DND-41 (cell line): ENCODE measurements around the gene NAGA.

Source experiments
- ATAC-seq: fragments of 200-7000 bp; cut with Tn5 transposase; 3 replicates; pipeline ENCODE4 v1.9.1; 2021; ENCODE audit warnings: low read depth; ENCODE audit not compliant: insufficient read depth
- DNase-seq: peaks from one replicate; pipeline ENCODE4 v3.0.0-alpha.2; 2020
- H2AFZ ChIP-seq: 2 replicates; pipeline ENCODE4 v1.6.0; 2012; ENCODE audit warnings: low read depth, low read length
- H3K27ac ChIP-seq: 2 replicates; pipeline ENCODE4 v1.5.1; 2012; ENCODE audit warnings: low read length, inconsistent platforms
- H3K27me3 ChIP-seq: fragments of 200-600 bp; sonication (generic); 2 replicates; pipeline ENCODE4 v1.6.0; 2012; ENCODE audit warnings: low read length, mild to moderate bottlenecking, inconsistent platforms; ENCODE audit not compliant: insufficient read depth, poor library complexity
- H3K36me3 ChIP-seq: 2 replicates; pipeline ENCODE4 v1.5.1; 2012; ENCODE audit warnings: low read length, inconsistent platforms; ENCODE audit not compliant: insufficient read depth
- H3K4me1 ChIP-seq: 2 replicates; pipeline ENCODE4 v1.5.1; 2012; ENCODE audit warnings: mild to moderate bottlenecking, low read length; ENCODE audit not compliant: insufficient read depth
- H3K4me2 ChIP-seq: 2 replicates; pipeline ENCODE4 v1.6.0; 2012; ENCODE audit warnings: mild to moderate bottlenecking, moderate library complexity, low read length, inconsistent platforms; ENCODE audit not compliant: insufficient read depth
- H3K4me3 ChIP-seq, 2 experiments: fragments of 200-600 bp in 1 of 2; shearing (Covaris generic) in 1 of 2; 2 replicates each; pipeline ENCODE4 v1.5.1; 2012 to 2016; ENCODE audit warnings: inconsistent platforms in 2 of 2, low read length in 2 of 2, mild to moderate bottlenecking in 2 of 2, low read depth in 1 of 2, moderate library complexity in 1 of 2
- H3K79me2 ChIP-seq: 2 replicates; pipeline ENCODE4 v1.6.0; 2012; ENCODE audit warnings: low read length, inconsistent platforms; ENCODE audit not compliant: insufficient read depth
- H3K9ac ChIP-seq: 2 replicates; pipeline ENCODE4 v1.6.0; 2012; ENCODE audit warnings: low read depth, mild to moderate bottlenecking, inconsistent platforms, low read length, moderate library complexity
- H3K9me3 ChIP-seq: 2 replicates; pipeline ENCODE4 v1.5.1; 2012; ENCODE audit warnings: low read length, moderate library complexity, mild to moderate bottlenecking, inconsistent platforms; ENCODE audit not compliant: insufficient read depth, severe bottlenecking
- H4K20me1 ChIP-seq: 2 replicates; pipeline ENCODE4 v1.6.0; 2012; ENCODE audit warnings: low read length; ENCODE audit not compliant: insufficient read depth
- CTCF ChIP-seq: IDR thresholded peaks from 2 replicates; pipeline ENCODE4 v1.5.1; 2012; ENCODE audit warnings: borderline replicate concordance, low read length, moderate library complexity, mild to moderate bottlenecking; ENCODE audit not compliant: poor library complexity, severe bottlenecking; ENCODE audit errors: extremely low read depth
- EZH2 ChIP-seq: IDR thresholded peaks from 3 replicates; pipeline ENCODE4 v1.6.1; 2012; ENCODE audit warnings: borderline replicate concordance, low read depth, mild to moderate bottlenecking, moderate library complexity, low read length, inconsistent platforms; ENCODE audit not compliant: severe bottlenecking

Gene NAGA

GRCh38 chr22:42022162-42022847, 48.3 kb downstream of the NAGA start:
- no peak overlapping the region for H2AFZ ChIP-seq
- no peak overlapping the region for H3K27ac ChIP-seq
- no peak for ATAC-seq
- H4K20me1 ChIP-seq, result no peaks in the 10 kb centered on the region
- H3K4me2 ChIP-seq, result no peak overlapping the region
- no peak overlapping the region for H3K9ac ChIP-seq
- no peaks in the 10 kb centered on the region for H3K36me3 ChIP-seq
- no peaks in the 10 kb centered on the region for H3K27me3 ChIP-seq
- H3K4me1 ChIP-seq, result no peaks in the 10 kb centered on the region
- no peaks in the 10 kb centered on the region for H3K9me3 ChIP-seq
- DNase-seq, result no peak
- no peaks in the 10 kb centered on the region for H3K79me2 ChIP-seq
- TF ChIP-seq CTCF, result no peak
- no peak for TF ChIP-seq EZH2
- H3K4me3 ChIP-seq, result no peak overlapping the region

- DNase-seq, result no peak
Measured at GRCh38 chr22:42021571-42021970, 49.0 kb downstream of the NAGA start.

GRCh38 chr22:42018224-42018623, 52.4 kb downstream of the NAGA start:
- H4K20me1 ChIP-seq, result no peaks in the 10 kb centered on the region
- ATAC-seq (no peak), DNase-seq (no peak)
- no peak overlapping the region for H3K4me3 ChIP-seq
- H3K4me2 ChIP-seq, result no peak overlapping the region
- H3K79me2 ChIP-seq, result no peaks in the 10 kb centered on the region
- H3K4me1 ChIP-seq, result no peaks in the 10 kb centered on the region
- no peak for TF ChIP-seq EZH2
- H2AFZ ChIP-seq, result no peak overlapping the region
- H3K27ac ChIP-seq, result no peak overlapping the region
- H3K27me3 ChIP-seq, result peaks cover 2% of the 10 kb centered on the region
- no peaks in the 10 kb centered on the region for H3K9me3 ChIP-seq
- H3K36me3 ChIP-seq, result no peaks in the 10 kb centered on the region
- H3K9ac ChIP-seq, result no peak overlapping the region

More at GRCh38 chr22:42021571-42021970, 49.0 kb downstream of the NAGA start:
- Histone ChIP-seq H4K20me1 (no peaks in the 10 kb centered on the region), H3K27ac (no peak overlapping the region), H3K9ac (no peak overlapping the region), H3K36me3 (no peaks in the 10 kb centered on the region), H3K4me3 (no peak overlapping the region), H3K79me2 (no peaks in the 10 kb centered on the region), H3K4me1 (no peaks in the 10 kb centered on the region), H3K9me3 (no peaks in the 10 kb centered on the region), H3K4me2 (no peak overlapping the region), H2AFZ (no peak overlapping the region), H3K27me3 (peaks cover 2% of the 10 kb centered on the region)
- no peak for ATAC-seq
- TF ChIP-seq CTCF, result no peak
- no peak for TF ChIP-seq EZH2

- Histone ChIP-seq H3K79me2 (no peaks in the 10 kb centered on the region), H3K9me3 (no peaks in the 10 kb centered on the region), H3K27me3 (peaks cover 2% of the 10 kb centered on the region), H3K4me3 (no peak overlapping the region), H4K20me1 (no peaks in the 10 kb centered on the region), H3K36me3 (no peaks in the 10 kb centered on the region), H3K4me1 (no peaks in the 10 kb centered on the region), H3K9ac (no peak overlapping the region), H3K4me2 (no peak overlapping the region), H2AFZ (no peak overlapping the region), H3K27ac (no peak overlapping the region)
- TF ChIP-seq CTCF (no peak), EZH2 (no peak)
- no peak for DNase-seq
- ATAC-seq, result no peak
Measured at GRCh38 chr22:42016111-42016510, 54.5 kb downstream of the NAGA start.
